Panc1 (cell line): ENCODE data around the gene TNS2. TPM values are rescaled to one million over a fixed set of nuclear protein-coding genes. Genes with fewer than 3 reads are reported as not detected.

ENCODE experiments used
- ATAC-seq: fragments of 200-7000 bp; cut with Tn5 transposase; 2 replicates; pipeline ENCODE4 v1.9.1; 2020; ENCODE audit warnings: mild to moderate bottlenecking, moderate library complexity
- BruUV-seq: library from RNA; stranded (reverse); fragments of 400-500 nt; replicated peaks from 2 replicates; lab custom pipeline; 2021; lab: Mats Ljungman, UMichigan
- CTCF ChIA-PET: fragments of 300-600 bp; sonication (Branson Sonifier 250); formaldehyde crosslinking; loops from one replicate; lab custom pipeline; 2022; ENCODE audit warnings: antibody characterized with exemption; lab: Charles Lee
- POLR2A ChIA-PET: fragments of 300-600 bp; sonication (Branson Sonifier 250); formaldehyde crosslinking; loops from one replicate; lab custom pipeline; 2022; ENCODE audit warnings: antibody characterized with exemption; lab: Charles Lee
- DNase-seq: peaks from one replicate; pipeline ENCODE4 v3.0.0-alpha.2; 2010; ENCODE audit warnings: low read depth, low spot score
- H3K27ac ChIP-seq: 2 replicates; pipeline ENCODE4 v1.5.1; 2011; ENCODE audit warnings: mild to moderate bottlenecking, low read length, inconsistent platforms
- H3K27me3 ChIP-seq: fragments of 200-500 bp; sonication (Bioruptor generic); 2 replicates; pipeline ENCODE4 v1.6.0; 2014; ENCODE audit warnings: low read length, inconsistent platforms; ENCODE audit not compliant: control insufficient read depth, insufficient read depth
- H3K36me3 ChIP-seq: fragments of 200-500 bp; sonication (Bioruptor generic); 2 replicates; pipeline ENCODE4 v1.5.1; 2014; ENCODE audit warnings: inconsistent platforms, mild to moderate bottlenecking, low read length, moderate library complexity; ENCODE audit not compliant: control insufficient read depth, insufficient read depth
- H3K4me1 ChIP-seq: 2 replicates; pipeline ENCODE4 v1.5.1; 2011; ENCODE audit warnings: inconsistent platforms, mild to moderate bottlenecking, low read length, moderate library complexity; ENCODE audit not compliant: control insufficient read depth, insufficient read depth
- H3K4me3 ChIP-seq, 2 experiments: 2 replicates each; pipeline ENCODE4 v1.5.1; 2011 to 2012; ENCODE audit warnings: low read depth in 2 of 2, low read length in 2 of 2, mild to moderate bottlenecking in 2 of 2, inconsistent platforms in 1 of 2, moderate library complexity in 1 of 2
- H3K9me3 ChIP-seq: fragments of 200-500 bp; sonication (Bioruptor generic); 2 replicates; pipeline ENCODE4 v1.5.1; 2014; ENCODE audit warnings: low read depth, mild to moderate bottlenecking, inconsistent platforms, low read length, moderate library complexity; ENCODE audit not compliant: control insufficient read depth, insufficient read depth
- POLR2AphosphoS5 ChIP-seq: IDR thresholded peaks from 2 replicates; pipeline ENCODE4 v1.6.1; 2012; ENCODE audit warnings: mild to moderate bottlenecking, low read depth, low read length, moderate library complexity
- SIN3A ChIP-seq: IDR thresholded peaks from 2 replicates; pipeline ENCODE4 v1.6.1; 2012; ENCODE audit warnings: low read depth, mild to moderate bottlenecking, low read length, moderate library complexity, borderline replicate concordance; ENCODE audit not compliant: insufficient read depth
- TCF7L2 ChIP-seq: IDR thresholded peaks from 2 replicates; pipeline ENCODE4 v1.6.1; 2011; ENCODE audit warnings: mild to moderate bottlenecking, low read depth, low read length, inconsistent platforms
- in situ Hi-C: cut with HindIII; loops from 2 replicates; pipeline ENCODE4 v1.10.0; 2016; ENCODE audit warnings: low sequenced_read_pairs, low pct_unique_long_range_greater_than_20kb
- intact Hi-C: fragments of 100-400 bp; cut with micrococcal nuclease; formaldehyde crosslinking; loops from one replicate; pipeline ENCODE4 v1.10.0; 2022; ENCODE audit not compliant: unreplicated experiment
- total RNA-seq: library from RNA; stranded (reverse); gene quantifications from one replicate; pipeline ENCODE4 v1.2.1, GENCODE V29; 2021; ENCODE audit not compliant: unreplicated experiment
- TF ChIP-seq, protein P1 (sequence below), 2 experiments: IDR thresholded peaks; 2 replicates each; pipeline ENCODE4 v1.6.1; 2011 to 2012; ENCODE audit warnings: low read depth in 2 of 2, control low read depth in 1 of 2, low read length in 1 of 2, mild to moderate bottlenecking in 1 of 2, moderate library complexity in 1 of 2; ENCODE audit not compliant: insufficient read depth in 1 of 2
- TF ChIP-seq, protein P2 (sequence below): fragments of 450-650 bp; IDR thresholded peaks from 2 replicates; pipeline ENCODE4 v1.5.1; 2017; ENCODE audit warnings: mild to moderate bottlenecking

The TNS2 gene
- total RNA-seq, 1 experiment from 2014 or later = 48.1 TPM

DNA sequence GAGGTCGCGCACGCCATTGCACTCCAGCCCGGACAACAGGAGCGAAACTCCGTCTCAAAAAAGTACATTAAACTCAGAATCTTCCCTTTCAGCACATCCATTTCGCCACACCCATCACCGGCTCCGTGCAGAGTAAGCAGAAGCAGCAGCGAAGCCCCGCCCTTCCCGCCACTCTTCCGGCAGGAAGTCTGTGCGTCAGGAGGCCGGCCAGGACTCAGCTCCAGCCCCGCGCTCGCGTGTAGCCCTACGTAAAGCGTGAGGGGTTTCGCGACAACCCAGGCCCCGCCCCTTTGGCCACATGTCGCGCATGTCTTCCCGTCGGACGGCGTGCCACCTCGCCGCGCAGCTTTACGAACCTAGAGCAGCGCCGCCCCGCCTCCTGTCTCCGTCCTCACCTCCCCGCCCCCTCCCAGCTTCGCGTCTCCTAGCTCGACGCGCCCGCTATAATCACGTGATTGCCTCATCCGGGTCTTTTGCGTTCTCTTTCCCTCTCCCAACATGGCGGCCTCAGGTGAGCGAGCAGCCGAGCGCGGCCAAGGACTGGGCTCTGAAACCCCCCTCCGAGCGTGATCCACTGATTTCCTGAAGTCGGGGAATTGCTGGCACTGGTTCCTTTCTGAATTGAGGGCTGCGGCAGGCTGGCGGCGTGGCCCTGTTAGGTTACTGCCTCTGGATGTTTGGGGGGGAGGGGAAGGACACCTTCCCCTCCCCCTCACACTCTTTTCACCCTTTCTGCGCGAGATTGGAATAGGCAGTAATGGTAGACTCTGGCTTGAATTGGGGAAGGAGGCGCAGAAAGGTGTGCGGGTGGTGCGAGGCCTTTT is 43.7 kb upstream of the TNS2 start, which contains the start of gene EIF4B:
TSS of gene EIF4B (plus strand) at position 471 of the 824 bp plus-strand sequence. CDS start at position 499, 28 bp downstream.
- BruUV-seq = no TSS peak

DNA sequence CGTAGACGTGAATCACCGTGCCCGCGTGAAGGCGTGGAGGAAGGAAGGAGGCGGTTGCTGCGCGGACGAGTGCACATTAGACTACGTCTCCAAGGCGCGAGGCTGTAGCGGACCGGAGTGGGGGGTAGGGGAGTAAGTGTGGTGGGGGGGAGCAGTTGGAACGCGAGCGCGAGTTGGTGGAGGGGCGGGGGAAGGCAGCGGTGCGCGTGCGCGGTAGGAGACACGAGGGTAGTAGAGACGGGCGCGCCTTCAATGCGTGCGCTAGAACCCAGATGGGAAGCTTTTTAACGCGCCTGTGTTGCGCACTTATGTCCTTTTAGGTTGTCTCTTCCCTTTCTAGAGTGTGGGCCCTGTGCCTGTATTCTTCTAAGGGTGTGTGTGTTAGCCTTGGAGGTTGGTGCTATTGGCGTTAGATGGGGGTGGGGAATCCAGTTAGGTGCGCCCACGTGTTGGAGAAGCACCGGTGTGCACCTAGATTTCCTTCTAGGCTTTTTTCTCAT is 43.0 kb upstream of the TNS2 start:
- Histone ChIP-seq H3K9me3 (no peaks in the 10 kb centered on the region), H3K27me3 (no peaks in the 10 kb centered on the region), H3K27ac (peak overlapping the region; percentile 99), H3K4me3 (peak overlapping the region; percentile 91 to 97), H3K36me3 (peaks cover 20% of the 10 kb centered on the region), H3K4me1 (peaks cover 40% of the 10 kb centered on the region)
- in situ Hi-C loops (no loop called here), intact Hi-C loops (no loop called here)
- BruUV-seq = TSS peak; percentile 75
- peak; percentile 50 for DNase-seq
- CTCF ChIA-PET = interaction anchor here (0.6 kb wide), 1 partner anchor 26 kb away, joined by 11 read pairs; no protein-coding TSS in a partner anchor
- TF ChIP-seq POLR2AphosphoS5 (peak; percentile 82), TCF7L2 (peak; percentile 33; the same call in 1 of the 2 replicates), SIN3A (peak; percentile 74; the same call in 1 of the 2 replicates)
- TF ChIP-seq, protein P1, sequence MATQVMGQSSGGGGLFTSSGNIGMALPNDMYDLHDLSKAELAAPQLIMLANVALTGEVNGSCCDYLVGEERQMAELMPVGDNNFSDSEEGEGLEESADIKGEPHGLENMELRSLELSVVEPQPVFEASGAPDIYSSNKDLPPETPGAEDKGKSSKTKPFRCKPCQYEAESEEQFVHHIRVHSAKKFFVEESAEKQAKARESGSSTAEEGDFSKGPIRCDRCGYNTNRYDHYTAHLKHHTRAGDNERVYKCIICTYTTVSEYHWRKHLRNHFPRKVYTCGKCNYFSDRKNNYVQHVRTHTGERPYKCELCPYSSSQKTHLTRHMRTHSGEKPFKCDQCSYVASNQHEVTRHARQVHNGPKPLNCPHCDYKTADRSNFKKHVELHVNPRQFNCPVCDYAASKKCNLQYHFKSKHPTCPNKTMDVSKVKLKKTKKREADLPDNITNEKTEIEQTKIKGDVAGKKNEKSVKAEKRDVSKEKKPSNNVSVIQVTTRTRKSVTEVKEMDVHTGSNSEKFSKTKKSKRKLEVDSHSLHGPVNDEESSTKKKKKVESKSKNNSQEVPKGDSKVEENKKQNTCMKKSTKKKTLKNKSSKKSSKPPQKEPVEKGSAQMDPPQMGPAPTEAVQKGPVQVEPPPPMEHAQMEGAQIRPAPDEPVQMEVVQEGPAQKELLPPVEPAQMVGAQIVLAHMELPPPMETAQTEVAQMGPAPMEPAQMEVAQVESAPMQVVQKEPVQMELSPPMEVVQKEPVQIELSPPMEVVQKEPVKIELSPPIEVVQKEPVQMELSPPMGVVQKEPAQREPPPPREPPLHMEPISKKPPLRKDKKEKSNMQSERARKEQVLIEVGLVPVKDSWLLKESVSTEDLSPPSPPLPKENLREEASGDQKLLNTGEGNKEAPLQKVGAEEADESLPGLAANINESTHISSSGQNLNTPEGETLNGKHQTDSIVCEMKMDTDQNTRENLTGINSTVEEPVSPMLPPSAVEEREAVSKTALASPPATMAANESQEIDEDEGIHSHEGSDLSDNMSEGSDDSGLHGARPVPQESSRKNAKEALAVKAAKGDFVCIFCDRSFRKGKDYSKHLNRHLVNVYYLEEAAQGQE (IDR thresholded peaks at IDR 0.05; ENCODE audit: insufficient read depth in 1 of 2, low read depth in 2 of 2, low read length in 1 of 2) = no peak
- TF ChIP-seq, protein P2, sequence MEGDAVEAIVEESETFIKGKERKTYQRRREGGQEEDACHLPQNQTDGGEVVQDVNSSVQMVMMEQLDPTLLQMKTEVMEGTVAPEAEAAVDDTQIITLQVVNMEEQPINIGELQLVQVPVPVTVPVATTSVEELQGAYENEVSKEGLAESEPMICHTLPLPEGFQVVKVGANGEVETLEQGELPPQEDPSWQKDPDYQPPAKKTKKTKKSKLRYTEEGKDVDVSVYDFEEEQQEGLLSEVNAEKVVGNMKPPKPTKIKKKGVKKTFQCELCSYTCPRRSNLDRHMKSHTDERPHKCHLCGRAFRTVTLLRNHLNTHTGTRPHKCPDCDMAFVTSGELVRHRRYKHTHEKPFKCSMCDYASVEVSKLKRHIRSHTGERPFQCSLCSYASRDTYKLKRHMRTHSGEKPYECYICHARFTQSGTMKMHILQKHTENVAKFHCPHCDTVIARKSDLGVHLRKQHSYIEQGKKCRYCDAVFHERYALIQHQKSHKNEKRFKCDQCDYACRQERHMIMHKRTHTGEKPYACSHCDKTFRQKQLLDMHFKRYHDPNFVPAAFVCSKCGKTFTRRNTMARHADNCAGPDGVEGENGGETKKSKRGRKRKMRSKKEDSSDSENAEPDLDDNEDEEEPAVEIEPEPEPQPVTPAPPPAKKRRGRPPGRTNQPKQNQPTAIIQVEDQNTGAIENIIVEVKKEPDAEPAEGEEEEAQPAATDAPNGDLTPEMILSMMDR = no peak
- peak; percentile 62 for ATAC-seq
- POLR2A ChIA-PET = interaction anchor here (0.5 to 1.6 kb wide), 5 partner anchors 16 to 368 kb away, joined by 3 to 9 read pairs (median 5); partner anchors contain the start of gene KRT8

More for the DNA sequence above, 43.7 kb upstream of the TNS2 start, which contains the start of gene EIF4B:
- CTCF ChIA-PET = interaction anchor here (0.6 kb wide), 1 partner anchor 48 kb away, joined by 4 read pairs; no protein-coding TSS in a partner anchor
- H3K27ac ChIP-seq = peak within 1 kb of the TSS; percentile 99
- H3K4me3 ChIP-seq = peak within 1 kb of the TSS; percentile 91 to 97
- peaks cover 33% of the 10 kb centered on the region for H3K4me1 ChIP-seq
- peak; percentile 91 for ATAC-seq
- in situ Hi-C loops (no loop called here), intact Hi-C loops (no loop called here)
- no peaks in the 10 kb centered on the region for H3K27me3 ChIP-seq
- DNase-seq = peak; percentile 98
- H3K36me3 ChIP-seq = peaks cover 17% of the 10 kb centered on the region
- no peak for TF ChIP-seq TCF7L2
- peak; percentile 47; the same call in 1 of the 2 replicates for TF ChIP-seq SIN3A
- TF ChIP-seq POLR2AphosphoS5 = peak; percentile 71
- POLR2A ChIA-PET = interaction anchor here (0.6 to 1.6 kb wide), 6 partner anchors 15 to 803 kb away, joined by 3 to 15 read pairs (median 6); partner anchors contain the start of gene KRT8
- no peaks in the 10 kb centered on the region for H3K9me3 ChIP-seq
